Activated naive CD4-positive, alpha-beta T cell treated with anti-CD3 and anti-CD28 coated beads, Interleukin-2, amount 10 ng/mL, durations not matched to agents 7 days and 5 days (primary cell): ENCODE measurements around the gene CRISP2.
"Not testable (repeated sequence)": the region's sequence is repeated elsewhere in the genome, so short reads cannot be mapped to it uniquely, and the experiment has no call there.

Experiments
- CTCF ChIA-PET: fragments of 350-600 bp; sonication (Branson Sonifier 250); formaldehyde crosslinking; loops from one replicate; lab custom pipeline; 2021; ENCODE audit warnings: antibody characterized with exemption; lab: Charles Lee
- DNase-seq: peaks from one replicate; pipeline ENCODE4 v3.0.0-alpha.2; 2020
- H3K27ac Mint-ChIP-seq: one replicate; pipeline ENCODE4 v1.8.0; 2021; ENCODE audit warnings: mild to moderate bottlenecking, moderate library complexity, mixed read lengths
- H3K27me3 Mint-ChIP-seq: one replicate; pipeline ENCODE4 v1.8.0; 2021; ENCODE audit warnings: mild to moderate bottlenecking, mixed read lengths
- H3K36me3 Mint-ChIP-seq: one replicate; pipeline ENCODE4 v1.8.0; 2021; ENCODE audit warnings: mixed read lengths
- H3K4me1 Mint-ChIP-seq: one replicate; pipeline ENCODE4 v1.8.0; 2021; ENCODE audit warnings: mixed read lengths
- H3K4me3 Mint-ChIP-seq: one replicate; pipeline ENCODE4 v1.8.0; 2021; ENCODE audit warnings: mild to moderate bottlenecking, moderate library complexity, mixed read lengths
- H3K9me3 Mint-ChIP-seq: one replicate; pipeline ENCODE4 v1.8.0; 2021; ENCODE audit warnings: mixed read lengths

Gene CRISP2

GRCh38 chr6:49675816-49676215 is 37.5 kb downstream of the CRISP2 start:
- H3K9me3 Mint-ChIP-seq: no peaks in the 10 kb centered on the region
- H3K4me3 Mint-ChIP-seq: no peak overlapping the region
- no peaks in the 10 kb centered on the region for H3K4me1 Mint-ChIP-seq

GRCh38 chr6:49668083-49668511 is 45.2 kb downstream of the CRISP2 start:
- Mint-ChIP-seq H3K27ac (no peak overlapping the region), H3K4me3 (no peak overlapping the region), H3K4me1 (no peaks in the 10 kb centered on the region), H3K36me3 (no peaks in the 10 kb centered on the region), H3K27me3 (no peaks in the 10 kb centered on the region), H3K9me3 (no peaks in the 10 kb centered on the region)
- no peak for DNase-seq
- CTCF ChIA-PET: no interaction called here

More at GRCh38 chr6:49675816-49676215, 37.5 kb downstream of the CRISP2 start:
- no peaks in the 10 kb centered on the region for H3K36me3 Mint-ChIP-seq
- no peak overlapping the region for H3K27ac Mint-ChIP-seq
- no peak for DNase-seq
- CTCF ChIA-PET: interaction anchor here (0.7 kb wide), 1 partner anchor 10 kb away, joined by 3 read pairs; no protein-coding TSS in a partner anchor
- H3K27me3 Mint-ChIP-seq: no peaks in the 10 kb centered on the region

GRCh38 chr6:49666930-49667757 is 46.2 kb downstream of the CRISP2 start:
- no peaks in the 10 kb centered on the region for H3K36me3 Mint-ChIP-seq
- H3K4me1 Mint-ChIP-seq: no peaks in the 10 kb centered on the region
- H3K4me3 Mint-ChIP-seq: no peak overlapping the region
- no peaks in the 10 kb centered on the region for H3K27me3 Mint-ChIP-seq
- DNase-seq: no peak
- H3K9me3 Mint-ChIP-seq: no peaks in the 10 kb centered on the region
- CTCF ChIA-PET: no interaction called here
- no peak overlapping the region for H3K27ac Mint-ChIP-seq

GRCh38 chr6:49666480-49666879 is 46.9 kb downstream of the CRISP2 start:
- no peaks in the 10 kb centered on the region for H3K36me3 Mint-ChIP-seq
- DNase-seq: no peak
- CTCF ChIA-PET: no interaction called here
- H3K27ac Mint-ChIP-seq: no peak overlapping the region
- no peaks in the 10 kb centered on the region for H3K27me3 Mint-ChIP-seq
- no peaks in the 10 kb centered on the region for H3K4me1 Mint-ChIP-seq
- H3K4me3 Mint-ChIP-seq: no peak overlapping the region
- no peaks in the 10 kb centered on the region for H3K9me3 Mint-ChIP-seq

GRCh38 chr6:49664817-49665216 is 48.5 kb downstream of the CRISP2 start:
- Mint-ChIP-seq H3K36me3 (no peaks in the 10 kb centered on the region), H3K4me1 (no peaks in the 10 kb centered on the region), H3K27me3 (no peaks in the 10 kb centered on the region), H3K27ac (no peak overlapping the region), H3K4me3 (no peak overlapping the region), H3K9me3 (no peaks in the 10 kb centered on the region)
- no peak for DNase-seq
- CTCF ChIA-PET: no interaction called here

- H3K4me1 Mint-ChIP-seq, H3K27ac Mint-ChIP-seq, H3K27me3 Mint-ChIP-seq, DNase-seq, H3K4me3 Mint-ChIP-seq, H3K36me3 Mint-ChIP-seq, H3K9me3 Mint-ChIP-seq, CTCF ChIA-PET: not testable (repeated sequence)
Measured at GRCh38 chr6:49664054-49664453, 49.3 kb downstream of the CRISP2 start.

- CTCF ChIA-PET: no interaction called here
- Mint-ChIP-seq H3K27ac (no peak overlapping the region), H3K9me3 (no peaks in the 10 kb centered on the region), H3K4me3 (no peak overlapping the region), H3K36me3 (no peaks in the 10 kb centered on the region), H3K4me1 (no peaks in the 10 kb centered on the region), H3K27me3 (no peaks in the 10 kb centered on the region)
- no peak for DNase-seq
Measured at GRCh38 chr6:49662892-49663261, 50.5 kb downstream of the CRISP2 start.

- Mint-ChIP-seq H3K36me3 (no peaks in the 10 kb centered on the region), H3K4me1 (no peaks in the 10 kb centered on the region), H3K4me3 (no peak overlapping the region), H3K27ac (no peak overlapping the region), H3K9me3 (no peaks in the 10 kb centered on the region), H3K27me3 (no peaks in the 10 kb centered on the region)
- DNase-seq: no peak
- CTCF ChIA-PET: no interaction called here
Measured at GRCh38 chr6:49662231-49662891, 51.0 kb downstream of the CRISP2 start.

GRCh38 chr6:49653942-49654341 is 59.4 kb downstream of the CRISP2 start:
- H3K27ac Mint-ChIP-seq: no peak overlapping the region
- H3K9me3 Mint-ChIP-seq: no peaks in the 10 kb centered on the region
- H3K36me3 Mint-ChIP-seq: no peaks in the 10 kb centered on the region
- H3K4me1 Mint-ChIP-seq: no peaks in the 10 kb centered on the region
- H3K4me3 Mint-ChIP-seq: no peak overlapping the region
- no peak for DNase-seq
- CTCF ChIA-PET: no interaction called here
- peaks cover 3% of the 10 kb centered on the region for H3K27me3 Mint-ChIP-seq

GRCh38 chr6:49653438-49653837 is 59.9 kb downstream of the CRISP2 start:
- no peaks in the 10 kb centered on the region for H3K36me3 Mint-ChIP-seq
- H3K4me1 Mint-ChIP-seq: no peaks in the 10 kb centered on the region
- H3K9me3 Mint-ChIP-seq: no peaks in the 10 kb centered on the region
- no peak overlapping the region for H3K27ac Mint-ChIP-seq
- DNase-seq: no peak
- CTCF ChIA-PET: no interaction called here
- H3K27me3 Mint-ChIP-seq: peaks cover 3% of the 10 kb centered on the region
- no peak overlapping the region for H3K4me3 Mint-ChIP-seq

- H3K27ac Mint-ChIP-seq: no peak overlapping the region
- DNase-seq: no peak
- CTCF ChIA-PET: no interaction called here
- no peak overlapping the region for H3K4me3 Mint-ChIP-seq
- H3K36me3 Mint-ChIP-seq: no peaks in the 10 kb centered on the region
- H3K9me3 Mint-ChIP-seq: no peaks in the 10 kb centered on the region
- no peaks in the 10 kb centered on the region for H3K4me1 Mint-ChIP-seq
- H3K27me3 Mint-ChIP-seq: peaks cover 3% of the 10 kb centered on the region
Measured at GRCh38 chr6:49651239-49651638, 62.1 kb downstream of the CRISP2 start.

- Mint-ChIP-seq H3K36me3 (no peaks in the 10 kb centered on the region), H3K27ac (no peak overlapping the region), H3K9me3 (no peaks in the 10 kb centered on the region), H3K27me3 (peaks cover 3% of the 10 kb centered on the region), H3K4me3 (no peak overlapping the region), H3K4me1 (no peaks in the 10 kb centered on the region)
- DNase-seq: no peak
- CTCF ChIA-PET: no interaction called here
Measured at GRCh38 chr6:49649988-49650387, 63.4 kb downstream of the CRISP2 start.

- Mint-ChIP-seq H3K27me3 (no peaks in the 10 kb centered on the region), H3K4me1 (no peaks in the 10 kb centered on the region), H3K9me3 (no peaks in the 10 kb centered on the region), H3K36me3 (no peaks in the 10 kb centered on the region), H3K27ac (no peak overlapping the region), H3K4me3 (no peak overlapping the region)
- DNase-seq: no peak
- CTCF ChIA-PET: no interaction called here
Measured at GRCh38 chr6:49648036-49648435, 65.3 kb downstream of the CRISP2 start.

- CTCF ChIA-PET: no interaction called here
- Mint-ChIP-seq H3K36me3 (no peaks in the 10 kb centered on the region), H3K27ac (no peak overlapping the region), H3K4me1 (no peaks in the 10 kb centered on the region), H3K4me3 (no peak overlapping the region), H3K27me3 (no peaks in the 10 kb centered on the region), H3K9me3 (no peaks in the 10 kb centered on the region)
- no peak for DNase-seq
Measured at GRCh38 chr6:49647476-49647875, 65.9 kb downstream of the CRISP2 start.

GRCh38 chr6:49646942-49647341 is 66.4 kb downstream of the CRISP2 start:
- no peak for DNase-seq
- Mint-ChIP-seq H3K27me3 (no peaks in the 10 kb centered on the region), H3K9me3 (no peaks in the 10 kb centered on the region), H3K36me3 (no peaks in the 10 kb centered on the region), H3K27ac (no peak overlapping the region), H3K4me1 (no peaks in the 10 kb centered on the region), H3K4me3 (no peak overlapping the region)
- CTCF ChIA-PET: no interaction called here
